ENCODE data around the gene ZBTB43.

The ZBTB43 gene

GRCh38 chr9:126886034-126886822 is 81.4 kb downstream of the ZBTB43 start:
- DNase-seq (ENCODE audit: low read depth): no peak

- DNase-seq (ENCODE audit: low read depth): no peak
These were observed 82.1 kb downstream of the ZBTB43 start for GRCh38 chr9:126886897-126887296.
